ENCODE data around the gene CRACR2A. TPM values are rescaled to one million over a fixed set of nuclear protein-coding genes. Genes with fewer than 3 reads are reported as not detected.

Gene CRACR2A
- total and polyA plus RNA-seq, 2 of the 13 experiments (the other 11 are each of a cell fraction or from before 2014, with no cell fraction given), result 0.09 to 0.20 TPM

- no peak for TF ChIP-seq HIVEP1 (CRISPR knock-in tag; IDR thresholded peaks at IDR 0.05)
- no peak for TF ChIP-seq IKZF1 (IDR thresholded peaks at IDR 0.05)
- TF ChIP-seq, protein P1, sequence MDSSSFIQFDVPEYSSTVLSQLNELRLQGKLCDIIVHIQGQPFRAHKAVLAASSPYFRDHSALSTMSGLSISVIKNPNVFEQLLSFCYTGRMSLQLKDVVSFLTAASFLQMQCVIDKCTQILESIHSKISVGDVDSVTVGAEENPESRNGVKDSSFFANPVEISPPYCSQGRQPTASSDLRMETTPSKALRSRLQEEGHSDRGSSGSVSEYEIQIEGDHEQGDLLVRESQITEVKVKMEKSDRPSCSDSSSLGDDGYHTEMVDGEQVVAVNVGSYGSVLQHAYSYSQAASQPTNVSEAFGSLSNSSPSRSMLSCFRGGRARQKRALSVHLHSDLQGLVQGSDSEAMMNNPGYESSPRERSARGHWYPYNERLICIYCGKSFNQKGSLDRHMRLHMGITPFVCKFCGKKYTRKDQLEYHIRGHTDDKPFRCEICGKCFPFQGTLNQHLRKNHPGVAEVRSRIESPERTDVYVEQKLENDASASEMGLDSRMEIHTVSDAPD (CRISPR knock-in tag; IDR thresholded peaks at IDR 0.05), result no peak
- TF ChIP-seq ZNF773 (CRISPR knock-in tag; IDR thresholded peaks at IDR 0.05; ENCODE audit: borderline replicate concordance), result no peak
- TF ChIP-seq NONO (IDR thresholded peaks at IDR 0.05), result no peak
- TF ChIP-seq NONO (CRISPR knock-in tag; conservative IDR thresholded peaks at IDR 0.05), result no peak
- TF ChIP-seq, protein P2, sequence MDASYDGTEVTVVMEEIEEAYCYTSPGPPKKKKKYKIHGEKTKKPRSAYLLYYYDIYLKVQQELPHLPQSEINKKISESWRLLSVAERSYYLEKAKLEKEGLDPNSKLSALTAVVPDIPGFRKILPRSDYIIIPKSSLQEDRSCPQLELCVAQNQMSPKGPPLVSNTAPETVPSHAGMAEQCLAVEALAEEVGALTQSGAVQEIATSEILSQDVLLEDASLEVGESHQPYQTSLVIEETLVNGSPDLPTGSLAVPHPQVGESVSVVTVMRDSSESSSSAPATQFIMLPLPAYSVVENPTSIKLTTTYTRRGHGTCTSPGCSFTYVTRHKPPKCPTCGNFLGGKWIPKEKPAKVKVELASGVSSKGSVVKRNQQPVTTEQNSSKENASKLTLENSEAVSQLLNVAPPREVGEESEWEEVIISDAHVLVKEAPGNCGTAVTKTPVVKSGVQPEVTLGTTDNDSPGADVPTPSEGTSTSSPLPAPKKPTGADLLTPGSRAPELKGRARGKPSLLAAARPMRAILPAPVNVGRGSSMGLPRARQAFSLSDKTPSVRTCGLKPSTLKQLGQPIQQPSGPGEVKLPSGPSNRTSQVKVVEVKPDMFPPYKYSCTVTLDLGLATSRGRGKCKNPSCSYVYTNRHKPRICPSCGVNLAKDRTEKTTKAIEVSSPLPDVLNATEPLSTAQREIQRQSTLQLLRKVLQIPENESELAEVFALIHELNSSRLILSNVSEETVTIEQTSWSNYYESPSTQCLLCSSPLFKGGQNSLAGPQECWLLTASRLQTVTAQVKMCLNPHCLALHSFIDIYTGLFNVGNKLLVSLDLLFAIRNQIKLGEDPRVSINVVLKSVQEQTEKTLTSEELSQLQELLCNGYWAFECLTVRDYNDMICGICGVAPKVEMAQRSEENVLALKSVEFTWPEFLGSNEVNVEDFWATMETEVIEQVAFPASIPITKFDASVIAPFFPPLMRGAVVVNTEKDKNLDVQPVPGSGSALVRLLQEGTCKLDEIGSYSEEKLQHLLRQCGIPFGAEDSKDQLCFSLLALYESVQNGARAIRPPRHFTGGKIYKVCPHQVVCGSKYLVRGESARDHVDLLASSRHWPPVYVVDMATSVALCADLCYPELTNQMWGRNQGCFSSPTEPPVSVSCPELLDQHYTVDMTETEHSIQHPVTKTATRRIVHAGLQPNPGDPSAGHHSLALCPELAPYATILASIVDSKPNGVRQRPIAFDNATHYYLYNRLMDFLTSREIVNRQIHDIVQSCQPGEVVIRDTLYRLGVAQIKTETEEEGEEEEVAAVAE (CRISPR knock-in tag; IDR thresholded peaks at IDR 0.05; ENCODE audit: borderline replicate concordance), result no peak
These were observed 66.4 kb downstream of the CRACR2A start (continued) for GRCh38 chr12:3686463-3686862.

GRCh38 chr12:3685830-3686229, 67.1 kb downstream of the CRACR2A start:
- no peak overlapping the region for H3K4me2 ChIP-seq (ENCODE audit: low read depth, low read length)
- ChIA-PET POLR2A (no interaction called here), CTCF (ENCODE audit: low intra/inter-chr PET ratio, low total read pairs) (no interaction called here)
- no peak overlapping the region for H3K27ac ChIP-seq (ENCODE audit: extremely low read length, insufficient read depth, low read length)
- H3K79me2 ChIP-seq (ENCODE audit: insufficient read depth, low read length), result no peaks in the 10 kb centered on the region
- in situ Hi-C loops (cut with HindIII; ENCODE audit: extremely low pct_ligation_motif_present, low pct_unique_long_range_greater_than_20kb) (no loop called here), intact Hi-C loops (cut with micrococcal nuclease; ENCODE audit: unreplicated experiment) (no loop called here)
- no peaks in the 10 kb centered on the region for H3K9me3 ChIP-seq (ENCODE audit: low read length)
- no peak overlapping the region for H3K9ac ChIP-seq (ENCODE audit: insufficient read depth, low read depth, low read length)
- ATAC-seq, result no peak
- FAIRE-seq, result no peak
- no peak overlapping the region for H2AFZ ChIP-seq (ENCODE audit: low read length)
- 0% methylated on average over 1 of the region's 1 CpG for WGBS (ENCODE audit: low lambda C conversion rate)
- no peaks in the 10 kb centered on the region for H3K36me3 ChIP-seq (replicated peaks in 1 of 2; ENCODE audit: control insufficient read depth in 1 of 2, insufficient read depth in 2 of 2, low read length in 2 of 2)
- no peak for DNase-seq (ENCODE audit: low spot score)
- no peak overlapping the region for H3K4me3 ChIP-seq (replicated peaks in 1 of 3; ENCODE audit: insufficient read depth in 1 of 3, low read depth in 2 of 3, low read length in 3 of 3)
- no TSS peak for BruUV-seq (replicated peaks)
- no peaks in the 10 kb centered on the region for H4K20me1 ChIP-seq (ENCODE audit: insufficient read depth, low read length)
- no peaks in the 10 kb centered on the region for H3K4me1 ChIP-seq (ENCODE audit: insufficient read depth, low read length)
- no peaks in the 10 kb centered on the region for H3K27me3 ChIP-seq (ENCODE audit: control insufficient read depth in 1 of 2, insufficient read depth in 2 of 2, low read length in 2 of 2)
- TF ChIP-seq ZBTB40 (IDR thresholded peaks at IDR 0.05), result no peak
- no peak for TF ChIP-seq ZBTB40 (CRISPR knock-in tag; IDR thresholded peaks at IDR 0.05)
- no peak for TF ChIP-seq XBP1 (CRISPR knock-in tag; IDR thresholded peaks at IDR 0.05)

Measured in HepG2 (cell line).